IMR-90 (cell line): ENCODE data around the gene CTIF. TPM values are rescaled to one million over a fixed set of nuclear protein-coding genes. Genes with fewer than 3 reads are reported as not detected.

Source experiments
- ATAC-seq: fragments of 200-7000 bp; cut with Tn5 transposase; 2 replicates; pipeline ENCODE4 v1.9.1; 2020; ENCODE audit warnings: low read depth, mild to moderate bottlenecking, moderate library complexity
- BruUV-seq: library from RNA; stranded (reverse); fragments of 400-500 nt; replicated peaks from 2 replicates; lab custom pipeline; 2021; lab: Mats Ljungman, UMichigan
- CTCF ChIA-PET: fragments of 300-600 bp; formaldehyde crosslinking; extraction: SDS; loops from one replicate; lab custom pipeline; 2021; ENCODE audit warnings: antibody characterized with exemption; lab: Yijun Ruan, JAX
- POLR2A ChIA-PET: fragments of 300-600 bp; sonication (Branson Sonifier 250); formaldehyde crosslinking; loops from one replicate; lab custom pipeline; 2022; ENCODE audit warnings: antibody characterized with exemption; ENCODE audit not compliant: unreplicated experiment; lab: Charles Lee
- DNase-seq: peaks from one replicate; pipeline ENCODE4 v3.0.0; 2013
- H2AFZ ChIP-seq: replicated peaks from 2 replicates; pipeline ENCODE3; 2013; ENCODE audit warnings: low read length, mild to moderate bottlenecking; ENCODE audit not compliant: poor library complexity
- H2AK5ac ChIP-seq: 2 replicates; pipeline ENCODE4 v1.6.1; 2013; ENCODE audit warnings: low read depth, low read length, inconsistent platforms
- H2AK9ac ChIP-seq: replicated peaks from 2 replicates; pipeline ENCODE3; 2013; ENCODE audit warnings: mild to moderate bottlenecking, low read depth, low read length, moderate library complexity; ENCODE audit not compliant: poor library complexity
- H2BK120ac ChIP-seq: 2 replicates; pipeline ENCODE4 v1.6.1; 2013; ENCODE audit warnings: low read depth, low read length, inconsistent platforms
- H2BK15ac ChIP-seq: 3 replicates; pipeline ENCODE4 v1.6.1; 2013; ENCODE audit warnings: low read depth, low read length, inconsistent platforms
- H2BK20ac ChIP-seq: 2 replicates; pipeline ENCODE4 v1.6.1; 2013; ENCODE audit warnings: low read depth, mild to moderate bottlenecking, inconsistent platforms, low read length, moderate library complexity
- H2BK5ac ChIP-seq: 2 replicates; pipeline ENCODE4 v1.6.1; 2013; ENCODE audit warnings: mild to moderate bottlenecking, low read depth, low read length, inconsistent platforms; ENCODE audit not compliant: poor library complexity, severe bottlenecking
- H3K14ac ChIP-seq: replicated peaks from 2 replicates; pipeline ENCODE4 v1.6.1; 2013; ENCODE audit warnings: low read depth, low read length, inconsistent platforms
- H3K18ac ChIP-seq: 2 replicates; pipeline ENCODE4 v1.6.1; 2013; ENCODE audit warnings: low read depth, low read length, control low read depth
- H3K23ac ChIP-seq: 2 replicates; pipeline ENCODE4 v1.6.1; 2013; ENCODE audit warnings: low read depth, low read length, inconsistent platforms
- H3K27ac ChIP-seq: 2 replicates; pipeline ENCODE4 v1.5.1; 2013; ENCODE audit warnings: mild to moderate bottlenecking, control low read depth, low read length; ENCODE audit not compliant: insufficient read depth
- H3K27me3 ChIP-seq: 2 replicates; pipeline ENCODE4 v1.6.1; 2013; ENCODE audit warnings: low read length; ENCODE audit not compliant: control insufficient read depth, insufficient read depth
- H3K36me3 ChIP-seq: 2 replicates; pipeline ENCODE4 v1.6.1; 2013; ENCODE audit warnings: low read length, mixed read lengths; ENCODE audit not compliant: control insufficient read depth, insufficient read depth
- H3K4ac ChIP-seq: 2 replicates; pipeline ENCODE4 v1.6.1; 2013; ENCODE audit warnings: low read depth, low read length, inconsistent platforms
- H3K4me1 ChIP-seq: 2 replicates; pipeline ENCODE4 v1.6.1; 2013; ENCODE audit warnings: low read length, mixed read lengths; ENCODE audit not compliant: control insufficient read depth, insufficient read depth
- H3K4me2 ChIP-seq: 2 replicates; pipeline ENCODE4 v1.6.1; 2013; ENCODE audit warnings: low read depth, mild to moderate bottlenecking, control low read depth, low read length, moderate library complexity
- H3K4me3 ChIP-seq: 2 replicates; pipeline ENCODE4 v1.5.1; 2013; ENCODE audit warnings: low read depth, mild to moderate bottlenecking, control low read depth, low read length, moderate library complexity; ENCODE audit not compliant: insufficient read depth
- H3K56ac ChIP-seq: 2 replicates; pipeline ENCODE4 v1.6.1; 2013; ENCODE audit warnings: low read length, inconsistent platforms; ENCODE audit not compliant: insufficient read depth; ENCODE audit errors: extremely low read depth
- H3K79me1 ChIP-seq, 2 experiments: 2 replicates each; pipeline ENCODE4 v1.6.1; 2013; ENCODE audit warnings: low read length in 2 of 2, inconsistent platforms in 1 of 2, low read depth in 1 of 2
- H3K9ac ChIP-seq: 2 replicates; pipeline ENCODE4 v1.6.1; 2013; ENCODE audit warnings: low read depth, low read length, control low read depth
- H3K9me1 ChIP-seq: 2 replicates; pipeline ENCODE4 v1.6.1; 2013; ENCODE audit warnings: low read length, inconsistent platforms; ENCODE audit not compliant: insufficient read depth
- H3K9me3 ChIP-seq: 2 replicates; pipeline ENCODE4 v1.6.1; 2013; ENCODE audit warnings: low read length; ENCODE audit not compliant: control insufficient read depth, insufficient read depth
- H4K20me1 ChIP-seq: 2 replicates; pipeline ENCODE4 v1.6.1; 2013; ENCODE audit warnings: low read length, inconsistent platforms; ENCODE audit not compliant: insufficient read depth
- H4K5ac ChIP-seq: 2 replicates; pipeline ENCODE4 v1.6.1; 2013; ENCODE audit warnings: mild to moderate bottlenecking, low read depth, low read length, control low read depth
- H4K8ac ChIP-seq, 2 experiments: 2 replicates each; pipeline ENCODE4 v1.6.1; 2013; ENCODE audit warnings: low read depth in 2 of 2, low read length in 2 of 2, control low read depth in 1 of 2, inconsistent platforms in 1 of 2
- H4K91ac ChIP-seq: 2 replicates; pipeline ENCODE4 v1.6.1; 2013; ENCODE audit warnings: low read depth, low read length, inconsistent platforms; ENCODE audit not compliant: insufficient read depth
- FOS ChIP-seq: fragments of 150-350 bp; IDR thresholded peaks from 2 replicates; pipeline ENCODE4 v1.6.1; 2016; ENCODE audit warnings: low read depth, low read length
- SMC3 ChIP-seq: fragments of 150-350 bp; IDR thresholded peaks from 2 replicates; pipeline ENCODE4 v1.6.1; 2016; ENCODE audit warnings: low read depth, mild to moderate bottlenecking, antibody characterized with exemption, low read length, moderate library complexity
- WGBS, 2 experiments: methylation state at CpG; one replicate each; pipeline versions ENCODE4 v1.1.5 to v1.1.7; 2013; ENCODE audit warnings: missing lambda C conversion rate in 2 of 2; ENCODE audit not compliant: insufficient read length in 1 of 2; ENCODE audit errors: extremely low coverage in 2 of 2; 5-methylcytosine and 5-hydroxymethylcytosine counted together
- dilution Hi-C: fragments of 300-500 bp; cut with HindIII; formaldehyde crosslinking; loops from one replicate; pipeline ENCODE4 v1.14.3; 2018; ENCODE audit warnings: low sequenced_read_pairs; ENCODE audit not compliant: unreplicated experiment
- in situ Hi-C: fragments of 300-500 bp; cut with MboI; formaldehyde crosslinking; loops from 3 replicates; pipeline ENCODE4 v1.14.3; 2019; ENCODE audit warnings: low sequenced_read_pairs, inconsistent platforms, mixed read lengths
- intact Hi-C: fragments of 100-400 bp; cut with micrococcal nuclease; formaldehyde crosslinking; loops from 2 replicates; pipeline ENCODE4 v1.10.0; 2022
- polyA plus RNA-seq, 3 experiments: library from polyadenylated mRNA; depleted of rRNA; stranded (reverse); fragments of >200 nt; gene quantifications; 2 replicates each; pipeline ENCODE4 v1.2.3, GENCODE V29; 2012; ENCODE audit warnings: low replicate concordance in 1 of 3
- total RNA-seq: library from RNA; depleted of rRNA; stranded (reverse); fragments of >200 nt; gene quantifications from 2 replicates; pipeline ENCODE4 v1.2.3, GENCODE V29; 2012

Gene CTIF
- total and polyA plus RNA-seq, 2 of the 4 experiments (the other 2 are of a cell fraction): 25.1 to 57.0 TPM

- H3K27ac ChIP-seq: no peak overlapping the region
- no peak overlapping the region for H3K4me3 ChIP-seq
- H3K9ac ChIP-seq: no peak overlapping the region
- peak overlapping the region; percentile 53 for H3K23ac ChIP-seq
- H2BK120ac ChIP-seq: peak overlapping the region; percentile 73
- H3K79me1 ChIP-seq: peaks cover 0 to 3% of the 10 kb centered on the region in 2 experiments; a peak in 1 of 4 replicates
- H2BK20ac ChIP-seq: peak overlapping the region; percentile 93
- no peaks in the 10 kb centered on the region for H3K27me3 ChIP-seq
- ChIA-PET CTCF (no interaction called here), POLR2A (no interaction called here)
- H3K9me1 ChIP-seq: peaks cover 21% of the 10 kb centered on the region
- peak overlapping the region; percentile 16; the same call in 1 of the 2 replicates for H4K5ac ChIP-seq
- H3K4me1 ChIP-seq: peaks cover 14% of the 10 kb centered on the region
- H3K4me2 ChIP-seq: no peak overlapping the region
- no peaks in the 10 kb centered on the region for H4K20me1 ChIP-seq
- peak overlapping the region; percentile 83 for H4K91ac ChIP-seq
- peak overlapping the region; percentile 54 for H3K18ac ChIP-seq
- H3K36me3 ChIP-seq: no peaks in the 10 kb centered on the region
- no peak overlapping the region for H2AK9ac ChIP-seq
- TF ChIP-seq SMC3 (no peak), FOS (0 out of 2 replicates have a peak, but pooled peaks have one; percentile 34)
- H4K8ac ChIP-seq: peak overlapping the region in 1 of 2 experiments; percentile 66; a peak in 1 of 4 replicates
- intact Hi-C loops (no loop called here), in situ Hi-C loops (no loop called here), dilution Hi-C loops (no loop called here)
- no peak overlapping the region for H3K56ac ChIP-seq
- ATAC-seq: no peak
- 53% methylated on average over 2 of the region's 20 CpGs; no CpG with 5 or more reads in 1 of the 2 experiments for WGBS, 2 experiments
- H2BK5ac ChIP-seq: peak overlapping the region; percentile 34
- H3K4ac ChIP-seq: peak overlapping the region; percentile 74
- H2AFZ ChIP-seq: peak overlapping the region; percentile 24
- BruUV-seq: no TSS peak
- DNase-seq: peak; percentile 45
- H3K9me3 ChIP-seq: no peaks in the 10 kb centered on the region
- H2AK5ac ChIP-seq: peak overlapping the region; percentile 83
- H2BK15ac ChIP-seq: peak overlapping the region; percentile 69; the same call in 2 of the 3 replicates
- H3K14ac ChIP-seq: peak overlapping the region; percentile 67; the same call in 1 of the 2 replicates
These were observed 333.7 kb downstream of the CTIF start for GRCh38 chr18:48872234-48873145.
